GM23248 (cell line): ENCODE measurements around the gene SLC25A18. TPM values are rescaled to one million over a fixed set of nuclear protein-coding genes. Genes with fewer than 3 reads are reported as not detected.

Experiments
- DNase-seq: peaks from one replicate; pipeline ENCODE4 v3.0.0-alpha.2; 2015
- H2AFZ ChIP-seq: fragments of 200-600 bp; sonication (generic); 2 replicates; pipeline ENCODE4 v1.6.1; 2016; ENCODE audit warnings: antibody characterized with exemption
- H3F3A ChIP-seq: fragments of 200-600 bp; sonication (generic); 2 replicates; pipeline ENCODE4 v1.6.1; 2016; ENCODE audit warnings: mild to moderate bottlenecking, antibody characterized with exemption, mixed run types; ENCODE audit not compliant: insufficient read depth
- H3K27ac ChIP-seq: fragments of 200-600 bp; sonication (generic); 2 replicates; pipeline ENCODE4 v1.5.1; 2016; ENCODE audit warnings: mild to moderate bottlenecking
- H3K27me3 ChIP-seq: fragments of 200-600 bp; sonication (generic); replicated peaks from 2 replicates; pipeline ENCODE4 v1.6.1; 2016; ENCODE audit warnings: mild to moderate bottlenecking; ENCODE audit not compliant: insufficient read depth
- H3K36me3 ChIP-seq: fragments of 200-600 bp; sonication (generic); 2 replicates; pipeline ENCODE4 v1.6.1; 2016; ENCODE audit warnings: low read depth, mild to moderate bottlenecking
- H3K4me1 ChIP-seq: fragments of 200-600 bp; sonication (generic); 2 replicates; pipeline ENCODE4 v1.6.1; 2016; ENCODE audit warnings: mild to moderate bottlenecking; ENCODE audit not compliant: insufficient read depth
- H3K4me2 ChIP-seq: fragments of 200-600 bp; sonication (generic); one replicate; pipeline ENCODE4 v1.6.1; 2016; ENCODE audit warnings: mild to moderate bottlenecking; ENCODE audit not compliant: unreplicated experiment
- H3K4me3 ChIP-seq: fragments of 200-600 bp; sonication (generic); 2 replicates; pipeline ENCODE4 v1.5.1; 2016; ENCODE audit warnings: mild to moderate bottlenecking
- H3K79me2 ChIP-seq: fragments of 200-600 bp; sonication (generic); 2 replicates; pipeline ENCODE4 v1.6.1; 2016; ENCODE audit warnings: mild to moderate bottlenecking; ENCODE audit not compliant: insufficient read depth
- H3K9ac ChIP-seq: fragments of 200-600 bp; sonication (generic); 2 replicates; pipeline ENCODE4 v1.6.1; 2016; ENCODE audit warnings: mild to moderate bottlenecking
- H3K9me2 ChIP-seq: fragments of 200-600 bp; sonication (generic); 2 replicates; pipeline ENCODE4 v1.6.1; 2016; ENCODE audit warnings: mixed run types, mild to moderate bottlenecking, moderate library complexity; ENCODE audit not compliant: insufficient read depth
- H3K9me3 ChIP-seq: fragments of 200-600 bp; sonication (generic); one replicate; pipeline ENCODE4 v1.6.1; 2017; ENCODE audit warnings: low read depth
- H4K20me1 ChIP-seq: fragments of 200-600 bp; sonication (generic); 2 replicates; pipeline ENCODE4 v1.6.0; 2016; ENCODE audit not compliant: insufficient read depth
- EZH2 ChIP-seq: fragments of 200-600 bp; sonication (generic); IDR thresholded peaks from 2 replicates; pipeline ENCODE4 v1.6.1; 2018; ENCODE audit warnings: antibody characterized with exemption, mild to moderate bottlenecking; ENCODE audit not compliant: insufficient read depth, poor library complexity, severe bottlenecking
- EZH2phosphoT487 ChIP-seq: fragments of 200-600 bp; sonication (generic); IDR thresholded peaks from 2 replicates; pipeline ENCODE4 v1.6.1; 2018; ENCODE audit warnings: antibody characterized with exemption, moderate library complexity, mild to moderate bottlenecking, low read depth; ENCODE audit not compliant: insufficient read depth
- WGBS, 2 experiments: methylation state at CpG; one replicate each; pipeline ENCODE4 v1.1.6; 2015 to 2017; ENCODE audit warnings: low lambda C conversion rate in 2 of 2, low coverage in 1 of 2; ENCODE audit errors: missing lambda C conversion rate in 2 of 2; 5-methylcytosine and 5-hydroxymethylcytosine counted together
- in situ Hi-C: fragments of 300-500 bp; cut with MboI; formaldehyde crosslinking; loops from 2 replicates; pipeline ENCODE4 v1.15.0; 2020
- polyA plus RNA-seq: library from polyadenylated mRNA; unstranded; fragments of >200 nt; fragmentation: Nextera tagmentation; extraction: Ambion mirVana; gene quantifications from 2 replicates; pipeline ENCODE4 v1.2.1, GENCODE V29; 2016
- total RNA-seq: library from RNA; depleted of rRNA; stranded (reverse); fragments of >200 nt; shearing (Covaris generic); gene quantifications from 2 replicates; pipeline ENCODE4 v1.2.3, GENCODE V29; 2014

SLC25A18 gene
- total and polyA plus RNA-seq, 2 experiments from 2014 or later, result not detected

DNA sequence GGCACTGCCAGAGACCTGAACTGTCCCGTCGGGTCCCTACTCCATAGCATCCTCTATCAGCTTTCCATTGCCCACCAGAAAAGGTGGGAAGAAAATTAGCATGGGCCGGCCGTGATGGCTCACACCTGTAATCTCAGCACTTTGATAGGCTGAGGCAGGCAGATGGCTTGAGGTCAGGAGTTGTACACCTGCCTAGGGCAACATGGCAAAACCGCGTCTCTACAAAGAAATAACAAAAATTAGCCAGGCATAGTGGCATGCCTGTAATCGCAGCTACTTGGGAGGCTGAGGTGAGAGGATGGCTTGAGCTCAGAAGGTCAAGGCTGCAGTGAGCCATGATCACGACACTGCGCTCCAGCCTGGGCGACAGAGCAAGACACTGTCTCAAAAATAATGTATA, 3.5 kb downstream of the SLC25A18 start:
- Histone ChIP-seq H3K36me3 (no peaks in the 10 kb centered on the region), H3K4me1 (peaks cover 13% of the 10 kb centered on the region), H3K27ac (no peak overlapping the region), H2AFZ (no peak overlapping the region), H3K9me3 (no peaks in the 10 kb centered on the region), H3K4me3 (no peak overlapping the region), H4K20me1 (no peaks in the 10 kb centered on the region), H3K4me2 (no peak overlapping the region), H3K9ac (no peak overlapping the region), H3K27me3 (no peaks in the 10 kb centered on the region), H3K9me2 (no peaks in the 10 kb centered on the region), H3F3A (peaks cover 8% of the 10 kb centered on the region), H3K79me2 (no peaks in the 10 kb centered on the region)
- WGBS, 2 experiments, result 83 to 84% methylated on average over 10 of the region's 10 CpGs
- in situ Hi-C loops, result no loop called here
- no peak for DNase-seq
- TF ChIP-seq EZH2 (no peak), EZH2phosphoT487 (no peak)

DNA sequence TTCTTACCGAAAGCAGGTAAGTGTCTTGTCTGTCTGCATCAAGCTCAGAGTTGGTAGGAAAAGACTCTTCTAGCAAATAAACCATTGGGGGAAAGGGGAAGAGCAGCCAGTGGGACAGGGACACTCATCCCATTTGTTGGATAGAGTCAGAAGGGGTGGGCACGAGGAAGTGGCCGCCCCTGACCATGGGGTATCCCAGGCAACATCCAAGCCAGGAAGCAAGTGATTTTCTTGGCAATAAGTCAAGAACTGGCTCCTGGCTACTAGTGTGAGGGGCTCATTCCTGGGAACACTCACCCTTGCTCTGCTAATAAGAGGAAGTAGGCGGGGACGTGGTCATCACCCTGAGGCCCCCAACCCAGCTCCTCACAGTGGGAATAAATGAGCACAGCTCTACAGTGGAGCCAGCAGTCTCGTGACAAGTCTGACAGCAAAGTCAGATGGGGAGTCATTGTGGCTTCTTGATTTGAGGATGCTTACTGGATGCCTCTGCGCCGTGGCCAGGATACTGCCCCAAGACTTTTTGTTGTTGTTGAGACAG, 6.7 kb downstream of the SLC25A18 start:
- Histone ChIP-seq H3K4me1 (peaks cover 16% of the 10 kb centered on the region), H3K4me3 (no peak overlapping the region), H3K9ac (no peak overlapping the region), H3K4me2 (no peak overlapping the region), H3F3A (peaks cover 11% of the 10 kb centered on the region), H3K79me2 (no peaks in the 10 kb centered on the region), H3K9me2 (no peaks in the 10 kb centered on the region), H4K20me1 (no peaks in the 10 kb centered on the region), H3K36me3 (no peaks in the 10 kb centered on the region), H2AFZ (no peak overlapping the region), H3K27ac (no peak overlapping the region), H3K9me3 (no peaks in the 10 kb centered on the region), H3K27me3 (no peaks in the 10 kb centered on the region)
- in situ Hi-C loops, result no loop called here
- DNase-seq, result peak; percentile 8
- 68 to 69% methylated on average over 8 of the region's 8 CpGs for WGBS, 2 experiments
- TF ChIP-seq EZH2 (no peak), EZH2phosphoT487 (no peak)

DNA sequence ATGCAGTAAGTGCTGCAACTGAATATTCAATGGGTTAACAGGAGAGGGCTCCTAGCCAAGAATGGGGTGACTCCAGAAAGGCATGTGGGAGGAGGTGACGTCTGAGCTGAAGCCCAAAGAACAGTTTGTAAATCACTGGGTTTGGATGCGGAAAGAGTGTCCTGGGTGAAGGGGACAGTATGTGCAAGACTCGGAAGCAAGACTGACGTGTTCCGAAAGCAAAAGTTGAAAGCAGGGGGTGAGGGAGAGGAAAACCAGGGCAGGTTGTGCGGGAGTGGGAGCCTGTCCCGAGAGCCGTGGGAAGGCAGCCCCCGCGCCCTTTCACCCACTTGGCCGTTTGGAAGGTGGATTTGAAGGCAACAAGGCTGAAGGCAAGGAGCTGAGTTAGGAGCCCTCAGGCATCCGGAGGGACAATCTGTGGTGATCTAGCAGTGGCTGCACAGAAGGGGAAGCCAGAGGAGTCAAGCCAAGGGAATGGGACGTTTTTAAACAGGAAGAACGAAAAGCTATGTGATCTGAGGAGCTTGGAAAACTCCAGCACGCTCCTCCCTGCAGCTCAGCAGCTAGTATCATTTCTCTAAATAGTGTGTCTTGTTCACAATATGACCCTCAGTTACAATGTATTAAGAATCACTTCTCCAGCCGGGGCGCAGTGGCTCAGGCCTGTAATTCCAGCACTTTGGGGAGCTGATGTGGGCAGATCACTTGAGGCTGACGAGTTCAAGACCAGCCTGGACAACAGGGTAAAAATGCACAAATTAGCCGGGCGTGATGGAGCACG, 7.7 kb downstream of the SLC25A18 start:
- peak overlapping the region; percentile 65 for H3K4me3 ChIP-seq
- H3K4me2 ChIP-seq, result peak overlapping the region; percentile 76
- H3K9ac ChIP-seq, result peak overlapping the region; percentile 68
- no peak for TF ChIP-seq EZH2
- no peak for TF ChIP-seq EZH2phosphoT487
- peak; percentile 91 for DNase-seq
- no peaks in the 10 kb centered on the region for H3K27me3 ChIP-seq
- 7 to 10% methylated on average over 21 of the region's 21 CpGs for WGBS, 2 experiments
- no peaks in the 10 kb centered on the region for H3K9me2 ChIP-seq
- H3K27ac ChIP-seq, result peak overlapping the region; percentile 73
- no peaks in the 10 kb centered on the region for H4K20me1 ChIP-seq
- peaks cover 23% of the 10 kb centered on the region for H3K4me1 ChIP-seq
- in situ Hi-C loops, result no loop called here
- no peaks in the 10 kb centered on the region for H3K79me2 ChIP-seq
- H3K36me3 ChIP-seq, result no peaks in the 10 kb centered on the region
- peak overlapping the region; percentile 85 for H2AFZ ChIP-seq
- no peaks in the 10 kb centered on the region for H3K9me3 ChIP-seq
- H3F3A ChIP-seq, result peaks cover 20% of the 10 kb centered on the region

DNA sequence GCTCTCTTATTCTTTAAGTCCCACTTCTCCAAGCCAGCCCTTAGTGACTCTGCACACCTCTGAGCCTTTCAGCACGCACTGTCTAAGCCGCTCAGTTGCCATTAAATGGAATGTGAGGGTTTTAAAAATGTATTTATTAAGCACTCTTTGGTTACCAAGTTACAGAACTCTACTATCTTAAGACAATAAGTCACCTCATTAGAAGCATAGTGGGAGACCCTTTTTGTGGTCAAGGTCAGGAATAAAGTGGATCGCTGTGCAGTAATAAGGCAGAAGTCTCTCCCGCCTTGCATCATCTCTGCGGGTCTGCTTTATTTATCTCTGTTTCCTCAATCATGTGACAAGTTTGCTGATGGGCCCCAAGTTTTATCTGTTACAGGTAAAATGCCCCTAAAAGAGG, 11.9 kb downstream of the SLC25A18 start:
- Histone ChIP-seq H3K4me1 (peaks cover 29% of the 10 kb centered on the region), H2AFZ (no peak overlapping the region), H3K9ac (no peak overlapping the region), H3K4me2 (no peak overlapping the region), H3K36me3 (no peaks in the 10 kb centered on the region), H3F3A (peaks cover 21% of the 10 kb centered on the region), H3K27ac (no peak overlapping the region), H3K9me2 (no peaks in the 10 kb centered on the region), H3K4me3 (no peak overlapping the region), H3K27me3 (no peaks in the 10 kb centered on the region), H3K9me3 (no peaks in the 10 kb centered on the region), H3K79me2 (no peaks in the 10 kb centered on the region), H4K20me1 (no peaks in the 10 kb centered on the region)
- 85 to 92% methylated on average over 5 of the region's 5 CpGs for WGBS, 2 experiments
- in situ Hi-C loops, result no loop called here
- DNase-seq, result no peak
- TF ChIP-seq EZH2phosphoT487 (no peak), EZH2 (no peak)
